ENCODE measurements around the gene RNF112. TPM values are rescaled to one million over a fixed set of nuclear protein-coding genes. Genes with fewer than 3 reads are reported as not detected.

Gene RNF112
- total RNA-seq, 1 experiment from 2014 or later = 0.81 TPM

GRCh38 chr17:19364699-19365498, 46.1 kb upstream of the RNF112 start:
- Histone ChIP-seq H2BK120ac (ENCODE audit: low read depth, low read length, poor library complexity, severe bottlenecking) (no peak overlapping the region), H3T11ph (ENCODE audit: low read length) (no peak overlapping the region), H3K4ac (ENCODE audit: low read depth, low read length) (no peak overlapping the region), H4K91ac (ENCODE audit: insufficient read length, low read depth, low read length) (no peak overlapping the region), H3K23me2 (ENCODE audit: insufficient read length, low read depth, low read length, poor library complexity, severe bottlenecking) (no peaks in the 10 kb centered on the region), H3K79me2 (ENCODE audit: insufficient read depth, low read length) (no peaks in the 10 kb centered on the region), H3K4me1 (ENCODE audit: insufficient read depth, low read length) (no peaks in the 10 kb centered on the region), H4K5ac (ENCODE audit: insufficient read length, low read depth, low read length) (no peak overlapping the region), H2BK15ac (ENCODE audit: low read depth, low read length) (no peak overlapping the region), H3K14ac (ENCODE audit: insufficient read depth, low read length) (no peak overlapping the region), H3K23ac (ENCODE audit: insufficient read length, low read depth, low read length) (no peak overlapping the region), H4K20me1 (ENCODE audit: control insufficient read depth, insufficient read depth, insufficient read length) (no peaks in the 10 kb centered on the region), H3K18ac (ENCODE audit: insufficient read length, low read depth, low read length) (no peak overlapping the region), H3K9ac (ENCODE audit: extremely low read depth, insufficient read length, low read length) (no peak overlapping the region), H2BK12ac (ENCODE audit: insufficient read length, low read depth, low read length) (no peak overlapping the region), H3K27me3 (ENCODE audit: insufficient read depth, low read length) (no peaks in the 10 kb centered on the region), H4K8ac (replicated peaks; ENCODE audit: insufficient read length, low read depth, low read length) (no peak overlapping the region), H3K9me3 (ENCODE audit: control insufficient read depth, low read depth, low read length) (no peaks in the 10 kb centered on the region), H3K56ac (ENCODE audit: insufficient read length, low read depth, low read length) (no peak overlapping the region), H2BK5ac (ENCODE audit: insufficient read length, low read length) (no peak overlapping the region), H2BK20ac (ENCODE audit: low read depth, low read length, poor library complexity, severe bottlenecking) (no peak overlapping the region), H2AK5ac (ENCODE audit: insufficient read length, low read length) (no peak overlapping the region), H3K4me2 (ENCODE audit: insufficient read depth, insufficient read length, low read length) (no peak overlapping the region), H3K79me1 (ENCODE audit: insufficient read depth, low read depth, low read length, poor library complexity, severe bottlenecking) (no peaks in the 10 kb centered on the region), H2AFZ (ENCODE audit: low read length) (no peak overlapping the region), H3K27ac (ENCODE audit: insufficient read length, low read depth, low read length) (no peak overlapping the region)
- H3K4me3 Mint-ChIP-seq = no peak overlapping the region
- no peak overlapping the region; a peak in 1 of 7 replicates for H3K27ac Mint-ChIP-seq
- WGBS (ENCODE audit: extremely low coverage, insufficient read length, low lambda C conversion rate) = no CpG with 5 or more reads among the region's 14 CpGs
- no peaks in the 10 kb centered on the region; a peak in 1 of 5 replicates for H3K9me3 Mint-ChIP-seq
- no peak for TF ChIP-seq CTCF (conservative IDR thresholded peaks at IDR 0.05)
- H3K4me1 Mint-ChIP-seq = peaks cover 22 to 30% of the 10 kb centered on the region in 2 experiments
- H3K27me3 Mint-ChIP-seq (ENCODE audit: low read depth) = peaks cover 5% of the 10 kb centered on the region; the same call in 1 of the 2 replicates
- H3K36me3 Mint-ChIP-seq (ENCODE audit: insufficient read depth in 1 of 3, low read depth in 3 of 3) = peaks cover 4 to 5% (median 4%) of the 10 kb centered on the region in 3 experiments; a peak in 5 of 7 replicates
- no peak for DNase-seq

Measured in H9 (cell line).